GM12878 (cell line): ENCODE measurements around the gene CHCHD6. TPM values are rescaled to one million over a fixed set of nuclear protein-coding genes. Genes with fewer than 3 reads are reported as not detected.

Source experiments
- ATF7 ChIP-seq: fragments of 450-650 bp; IDR thresholded peaks from 2 replicates; pipeline ENCODE4 v1.6.1; 2016; ENCODE audit warnings: low read depth, mild to moderate bottlenecking
- BMI1 ChIP-seq: fragments of 450-650 bp; IDR thresholded peaks from 2 replicates; pipeline ENCODE4 v1.6.1; 2016; ENCODE audit warnings: mild to moderate bottlenecking, moderate library complexity, borderline replicate concordance
- CBX5 ChIP-seq: sonication (generic); IDR thresholded peaks from 2 replicates; pipeline ENCODE4 v1.6.1; 2016; ENCODE audit warnings: low read depth, moderate library complexity, mild to moderate bottlenecking, inconsistent platforms
- CHD2 ChIP-seq: IDR thresholded peaks from 2 replicates; pipeline ENCODE4 v1.6.1; 2011; ENCODE audit warnings: low read depth, low read length, improper control_type of control experiment, borderline replicate concordance
- E2F4 ChIP-seq: IDR thresholded peaks from 2 replicates; pipeline ENCODE4 v1.6.1; 2012; ENCODE audit warnings: low read depth, low read length, improper control_type of control experiment
- HDAC2 ChIP-seq: fragments of 200-600 bp; sonication (generic); IDR thresholded peaks from 2 replicates; pipeline ENCODE4 v1.6.1; 2017
- KAT2A ChIP-seq: conservative IDR thresholded peaks from 2 replicates; pipeline ENCODE4 v1.6.1; 2011; ENCODE audit warnings: low read depth, low read length; ENCODE audit not compliant: control insufficient read depth
- MYC ChIP-seq: IDR thresholded peaks from 2 replicates; pipeline ENCODE4 v1.6.1; 2011; ENCODE audit warnings: mild to moderate bottlenecking, low read length, moderate library complexity, inconsistent platforms; ENCODE audit not compliant: insufficient read depth, insufficient replicate concordance, insufficient read length, severe bottlenecking
- NBN ChIP-seq: fragments of 450-650 bp; IDR thresholded peaks from 2 replicates; pipeline ENCODE4 v1.6.1; 2016
- RCOR1 ChIP-seq: conservative IDR thresholded peaks from 2 replicates; pipeline ENCODE4 v1.6.1; 2012; ENCODE audit warnings: low read depth, low read length, improper control_type of control experiment
- SMAD1 ChIP-seq: fragments of 450-650 bp; IDR thresholded peaks from 2 replicates; pipeline ENCODE4 v1.6.1; 2018; ENCODE audit warnings: mild to moderate bottlenecking, low read depth; ENCODE audit not compliant: partially characterized antibody
- SMARCA5 ChIP-seq: fragments of 450-650 bp; IDR thresholded peaks from 2 replicates; pipeline ENCODE4 v1.6.1; 2017; ENCODE audit warnings: mild to moderate bottlenecking
- SUPT20H ChIP-seq: IDR thresholded peaks from 2 replicates; pipeline ENCODE4 v1.6.1; 2011; ENCODE audit warnings: low read depth, mild to moderate bottlenecking, low read length, moderate library complexity, borderline replicate concordance; ENCODE audit not compliant: control insufficient read depth
- ZBTB11 ChIP-seq: fragments of 450-650 bp; formaldehyde crosslinking; IDR thresholded peaks from 2 replicates; pipeline ENCODE4 v1.5.0; 2022; ENCODE audit warnings: mild to moderate bottlenecking, missing genetic modification characterization
- ZBTB33 ChIP-seq: fragments of 450-650 bp; IDR thresholded peaks from 2 replicates; pipeline ENCODE4 v1.6.1; 2017; ENCODE audit warnings: mild to moderate bottlenecking
- ZNF384 ChIP-seq: IDR thresholded peaks from 2 replicates; pipeline ENCODE4 v1.6.1; 2012; ENCODE audit warnings: low read depth, mild to moderate bottlenecking, low read length, improper control_type of control experiment, borderline replicate concordance
- polyA plus RNA-seq, 11 experiments: library from polyadenylated mRNA; depleted of rRNA in 4 of 11; unstranded in 6 of 11; stranded (reverse) in 5 of 11; fragments of >200 nt; fragmentation: Nextera tagmentation in 4 of 11; fragmentation: Illumina TruSeq in 1 of 11; extraction: Ambion mirVana in 4 of 11; extraction: Trizol in 1 of 11; gene quantifications; 1 replicate in 1 of 11; 2 replicates in 10 of 11; pipeline versions ENCODE4 v1.2.1 to v1.2.3, GENCODE V29; 2011 to 2016; ENCODE audit warnings: inconsistent platforms in 2 of 11, missing spikeins in 2 of 11, low read depth in 1 of 11
- total RNA-seq, 4 experiments: library from RNA; depleted of rRNA in 3 of 4; stranded (reverse); fragments of >200 nt in 3 of 4; fragmentation: Illumina TruSeq in 1 of 4; extraction: Trizol in 1 of 4; gene quantifications; 2 replicates each; pipeline versions ENCODE4 v1.2.1 to v1.2.3, GENCODE V29; 2013 to 2021

The CHCHD6 gene
- total and polyA plus RNA-seq, 10 of the 15 experiments (the other 5 are each of a cell fraction or from before 2014, with no cell fraction given) = 2.7 to 16.7 (median 12.3) TPM

GRCh38 chr3:126743781-126744180 is 39.7 kb downstream of the CHCHD6 start (continued):
- TF ChIP-seq ZBTB11 (no peak), E2F4 (no peak), RCOR1 (no peak), SUPT20H (no peak), BMI1 (no peak), ATF7 (no peak), CBX5 (no peak), SMARCA5 (no peak), HDAC2 (no peak), KAT2A (no peak), NBN (no peak), CHD2 (no peak), MYC (no peak), ZNF384 (no peak), SMAD1 (no peak), ZBTB33 (no peak)
